ENCODE results near the gene OTOG. TPM values are rescaled to one million over a fixed set of nuclear protein-coding genes. Genes with fewer than 3 reads are reported as not detected.

OTOG gene
- total RNA-seq, 1 donor from 2014 or later, result 42.1 TPM

DNA sequence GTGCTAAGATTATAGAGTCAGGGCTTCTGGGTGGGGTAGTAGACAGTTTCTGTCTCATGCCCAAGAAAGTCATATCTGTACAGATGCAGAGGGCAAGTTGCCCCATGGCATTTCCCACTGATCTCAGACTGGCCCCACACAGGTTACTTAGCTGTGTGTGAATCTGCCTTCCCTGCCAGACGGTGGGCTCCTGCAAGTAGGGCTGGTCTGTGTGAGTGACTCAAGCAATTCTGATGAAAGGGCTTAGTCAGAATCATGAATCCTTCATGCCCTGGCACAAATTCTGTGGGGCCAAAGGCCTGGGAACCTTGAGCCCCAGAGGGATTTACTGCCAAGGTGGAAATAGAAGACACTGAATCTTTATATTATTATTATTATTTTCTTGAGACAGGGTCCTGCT, 33.2 kb upstream of the OTOG start:
- no peaks in the 10 kb centered on the region for H3K36me3 ChIP-seq
- Mint-ChIP-seq H3K27me3 (ENCODE audit: insufficient read depth, low read depth) (peaks cover 6% of the 10 kb centered on the region), H3K27ac (no peak overlapping the region)

DNA sequence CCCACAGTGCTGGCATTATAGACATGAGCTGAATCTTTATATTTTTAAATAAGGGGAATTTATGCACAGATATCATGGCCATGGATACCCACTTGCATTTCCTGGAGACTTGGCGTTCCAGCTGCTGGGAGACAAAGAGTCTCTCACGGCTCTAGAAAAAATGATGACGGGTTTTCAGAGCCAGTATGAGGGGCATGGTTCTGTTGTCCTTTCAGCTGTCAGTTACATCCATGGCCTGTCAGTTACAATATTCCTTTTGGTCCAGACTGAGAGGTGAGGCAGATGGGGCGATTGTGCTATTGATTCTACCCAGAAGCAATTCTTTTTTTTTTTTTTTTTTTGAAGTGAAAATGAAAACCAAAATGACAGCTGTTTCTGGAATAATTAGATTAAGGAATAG, 32.6 kb upstream of the OTOG start:
- no peaks in the 10 kb centered on the region for H3K79me2 ChIP-seq (ENCODE audit: low read depth)
- H3K9me3 ChIP-seq (ENCODE audit: low read depth), result no peaks in the 10 kb centered on the region
- no peak overlapping the region for H3K4me3 ChIP-seq
- H3K4me2 ChIP-seq, result no peak overlapping the region
- Mint-ChIP-seq H3K27me3 (ENCODE audit: insufficient read depth, low read depth) (peaks cover 6% of the 10 kb centered on the region), H3K27ac (no peak overlapping the region), H3K36me3 (no peaks in the 10 kb centered on the region), H3K4me1 (peaks cover 13% of the 10 kb centered on the region), H3K4me3 (no peak overlapping the region), H3K9me3 (no peaks in the 10 kb centered on the region)
- TF ChIP-seq EZH2 (IDR thresholded peaks at IDR 0.05), result no peak
- TF ChIP-seq, protein P1, sequence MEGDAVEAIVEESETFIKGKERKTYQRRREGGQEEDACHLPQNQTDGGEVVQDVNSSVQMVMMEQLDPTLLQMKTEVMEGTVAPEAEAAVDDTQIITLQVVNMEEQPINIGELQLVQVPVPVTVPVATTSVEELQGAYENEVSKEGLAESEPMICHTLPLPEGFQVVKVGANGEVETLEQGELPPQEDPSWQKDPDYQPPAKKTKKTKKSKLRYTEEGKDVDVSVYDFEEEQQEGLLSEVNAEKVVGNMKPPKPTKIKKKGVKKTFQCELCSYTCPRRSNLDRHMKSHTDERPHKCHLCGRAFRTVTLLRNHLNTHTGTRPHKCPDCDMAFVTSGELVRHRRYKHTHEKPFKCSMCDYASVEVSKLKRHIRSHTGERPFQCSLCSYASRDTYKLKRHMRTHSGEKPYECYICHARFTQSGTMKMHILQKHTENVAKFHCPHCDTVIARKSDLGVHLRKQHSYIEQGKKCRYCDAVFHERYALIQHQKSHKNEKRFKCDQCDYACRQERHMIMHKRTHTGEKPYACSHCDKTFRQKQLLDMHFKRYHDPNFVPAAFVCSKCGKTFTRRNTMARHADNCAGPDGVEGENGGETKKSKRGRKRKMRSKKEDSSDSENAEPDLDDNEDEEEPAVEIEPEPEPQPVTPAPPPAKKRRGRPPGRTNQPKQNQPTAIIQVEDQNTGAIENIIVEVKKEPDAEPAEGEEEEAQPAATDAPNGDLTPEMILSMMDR (IDR thresholded peaks at IDR 0.05), result no peak
- TF ChIP-seq EZH2phosphoT487 (IDR thresholded peaks at IDR 0.05), result no peak
- no peaks in the 10 kb centered on the region for H3K36me3 ChIP-seq
- H3K27me3 ChIP-seq, result no peaks in the 10 kb centered on the region
- H3K4me1 ChIP-seq, result no peaks in the 10 kb centered on the region
- no peak overlapping the region for H3K27ac ChIP-seq
- no peak for DNase-seq (ENCODE audit: low spot score)
- no peak overlapping the region for H3K9ac ChIP-seq
- H4K20me1 ChIP-seq (ENCODE audit: low read depth), result no peaks in the 10 kb centered on the region
- H2AFZ ChIP-seq (replicated peaks), result no peak overlapping the region
- H3F3A ChIP-seq (ENCODE audit: low read depth), result no peaks in the 10 kb centered on the region

More for the DNA sequence above, 33.2 kb upstream of the OTOG start:
- DNase-seq (ENCODE audit: low spot score), result no peak
- Histone ChIP-seq H3K27me3 (no peaks in the 10 kb centered on the region), H3K4me2 (no peak overlapping the region), H3K9ac (no peak overlapping the region), H3F3A (ENCODE audit: low read depth) (no peaks in the 10 kb centered on the region), H4K20me1 (ENCODE audit: low read depth) (no peaks in the 10 kb centered on the region), H3K9me3 (ENCODE audit: low read depth) (no peaks in the 10 kb centered on the region), H3K79me2 (ENCODE audit: low read depth) (no peaks in the 10 kb centered on the region), H3K4me3 (no peak overlapping the region), H2AFZ (replicated peaks) (no peak overlapping the region), H3K4me1 (no peaks in the 10 kb centered on the region), H3K27ac (no peak overlapping the region)
- no peaks in the 10 kb centered on the region for H3K9me3 Mint-ChIP-seq
- no peak overlapping the region for H3K4me3 Mint-ChIP-seq
- H3K36me3 Mint-ChIP-seq, result no peaks in the 10 kb centered on the region
- H3K4me1 Mint-ChIP-seq, result peaks cover 13% of the 10 kb centered on the region
- TF ChIP-seq EZH2 (IDR thresholded peaks at IDR 0.05) (no peak), EZH2phosphoT487 (IDR thresholded peaks at IDR 0.05) (no peak)
- TF ChIP-seq, protein P1 (IDR thresholded peaks at IDR 0.05), result no peak

DNA sequence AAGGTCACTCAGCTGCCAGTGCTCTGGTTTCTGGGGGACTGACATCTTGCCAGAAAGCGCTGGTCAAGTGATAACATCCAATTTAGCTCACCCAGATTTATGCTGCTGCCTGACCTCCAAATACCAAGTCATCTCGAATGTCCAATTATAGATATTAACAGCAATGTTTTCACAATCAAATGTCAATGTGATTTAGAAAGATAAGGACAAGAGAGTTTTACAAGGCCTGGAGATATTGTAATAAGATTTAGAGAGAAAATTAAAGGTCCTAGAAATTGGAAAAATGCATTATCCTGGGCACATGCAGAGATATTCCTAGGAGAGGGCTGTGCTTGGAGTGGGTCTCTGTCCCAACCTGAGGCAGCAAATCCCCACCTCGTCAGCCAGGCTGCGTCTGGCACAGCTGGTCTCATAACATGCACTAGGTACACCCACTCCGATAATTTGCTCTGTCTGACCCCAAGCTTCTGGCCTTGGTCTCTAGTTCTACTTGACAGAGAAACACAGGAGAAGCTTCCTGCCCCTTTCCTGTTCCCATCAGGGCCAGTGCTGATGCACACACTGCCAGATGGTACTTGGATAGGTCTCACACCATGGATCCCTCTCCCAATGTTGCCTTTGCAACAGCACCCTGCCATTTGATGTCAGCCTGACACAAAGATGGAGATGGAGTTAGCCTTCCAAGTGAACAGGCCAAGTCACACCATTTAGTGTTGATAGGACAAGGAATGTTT, 31.4 kb upstream of the OTOG start:
- Histone ChIP-seq H3K36me3 (no peaks in the 10 kb centered on the region), H3K79me2 (ENCODE audit: low read depth) (no peaks in the 10 kb centered on the region), H2AFZ (replicated peaks) (no peak overlapping the region), H3K9me3 (ENCODE audit: low read depth) (no peaks in the 10 kb centered on the region), H3K27ac (no peak overlapping the region), H3K4me2 (no peak overlapping the region), H3F3A (ENCODE audit: low read depth) (no peaks in the 10 kb centered on the region), H3K9ac (no peak overlapping the region), H3K4me1 (no peaks in the 10 kb centered on the region), H3K27me3 (no peaks in the 10 kb centered on the region), H3K4me3 (no peak overlapping the region), H4K20me1 (ENCODE audit: low read depth) (no peaks in the 10 kb centered on the region)
- H3K4me1 Mint-ChIP-seq, result peaks cover 9% of the 10 kb centered on the region
- peaks cover 6% of the 10 kb centered on the region for H3K27me3 Mint-ChIP-seq (ENCODE audit: insufficient read depth, low read depth)
- H3K27ac Mint-ChIP-seq, result peak overlapping the region; percentile 46
- H3K36me3 Mint-ChIP-seq, result no peaks in the 10 kb centered on the region
- no peaks in the 10 kb centered on the region for H3K9me3 Mint-ChIP-seq
- DNase-seq (ENCODE audit: low spot score), result no peak
- no peak for TF ChIP-seq EZH2phosphoT487 (IDR thresholded peaks at IDR 0.05)
- TF ChIP-seq, protein P1 (IDR thresholded peaks at IDR 0.05), result no peak
- no peak for TF ChIP-seq EZH2 (IDR thresholded peaks at IDR 0.05)
- no peak overlapping the region for H3K4me3 Mint-ChIP-seq

Measured in neural progenitor cell (in vitro differentiated cells).